ENCODE data around the gene LPP. TPM values are rescaled to one million over a fixed set of nuclear protein-coding genes. Genes with fewer than 3 reads are reported as not detected.
A peak's percentile ranks its signal among the peaks of the same experiment; 100 is the strongest.

The LPP gene
- total and polyA plus RNA-seq, 5 donors from 2014 or later, result 14.5 to 102 (median 21.7) TPM

DNA sequence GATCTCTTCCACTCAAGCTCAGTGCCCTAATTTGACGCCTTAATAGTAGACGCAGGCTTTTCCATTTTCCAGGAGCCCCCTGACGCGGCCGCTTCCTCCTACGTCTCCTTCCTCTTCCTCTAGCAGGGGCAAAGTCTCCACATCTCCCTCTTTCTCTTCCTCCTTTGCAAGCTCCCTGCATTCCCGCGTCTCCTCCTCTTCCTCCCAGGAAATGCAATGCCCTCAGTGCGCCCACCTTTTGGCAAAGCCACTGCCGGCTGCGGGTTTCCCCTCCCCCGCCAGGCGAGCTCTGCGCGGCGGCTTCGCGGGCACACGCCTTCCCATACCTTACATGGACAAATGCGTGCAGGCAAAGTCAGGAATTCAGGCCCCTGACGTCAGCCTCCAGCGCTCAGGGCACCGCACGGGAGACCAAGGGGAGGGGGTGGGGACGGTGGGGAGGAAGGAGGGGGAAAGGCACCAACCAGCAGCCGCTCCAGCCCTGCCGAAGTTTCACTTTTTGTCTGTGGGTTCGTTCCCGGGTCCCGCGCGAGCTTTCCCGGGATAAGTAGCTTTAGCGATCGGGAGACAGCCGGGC lies 432 bp upstream of the LPP start:
- H3K27ac Mint-ChIP-seq, result peak overlapping the region; percentile 71 to 89 (median 89)
- peak; percentile 5 to 10 for ATAC-seq (ENCODE audit: low read depth in 2 of 2)

DNA sequence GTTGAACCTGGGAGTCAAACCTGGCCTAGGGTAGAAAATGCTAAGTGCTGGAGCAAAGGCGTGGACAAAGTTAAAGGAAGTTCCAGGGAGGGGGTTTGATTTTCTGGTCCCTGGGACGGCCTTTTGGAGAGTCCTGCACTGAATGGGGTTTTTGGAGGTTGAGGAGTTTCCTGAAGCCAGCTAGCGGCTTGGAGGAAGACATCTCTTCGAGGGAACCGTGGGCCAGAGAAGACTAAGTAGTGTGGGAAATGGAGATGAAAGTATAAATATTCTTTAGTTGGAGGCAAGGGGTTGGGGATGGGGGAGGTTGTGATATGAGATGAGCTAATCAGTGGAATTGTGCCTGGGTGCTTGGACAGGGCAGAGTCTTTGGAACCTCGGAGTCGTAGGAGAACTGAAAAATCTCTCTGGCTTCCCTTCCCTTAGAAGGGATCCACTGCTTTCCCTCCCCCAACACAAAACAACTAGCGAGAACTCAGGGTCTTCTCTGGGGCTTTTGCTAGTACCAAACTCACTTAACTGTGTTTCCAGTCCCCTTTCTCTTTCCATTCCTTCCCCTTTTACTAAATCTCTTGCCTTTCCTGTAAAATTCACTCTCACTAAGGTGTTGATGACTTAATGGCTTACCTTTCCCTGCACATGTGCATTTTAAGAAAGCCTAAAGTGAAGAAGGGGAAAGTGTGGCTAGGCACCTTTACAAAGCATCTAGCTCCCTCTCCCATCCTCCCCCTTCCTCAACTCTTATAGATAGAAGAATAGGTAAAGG lies 1.0 kb downstream of the LPP start:
- peak overlapping the region; percentile 89 for H3K4me3 ChIP-seq (ENCODE audit: low read depth, low read length)
- DNase-seq (no peak), ATAC-seq (ENCODE audit: low read depth in 2 of 2) (no peak)
- H3K9me3 ChIP-seq (ENCODE audit: control insufficient read depth in 2 of 2, low read length in 2 of 2), result no peaks in the 10 kb centered on the region
- H3K4me1 ChIP-seq (ENCODE audit: control insufficient read depth, insufficient read depth, low read length, poor library complexity, severe bottlenecking), result peaks cover 51% of the 10 kb centered on the region
- Mint-ChIP-seq H3K27me3 (no peaks in the 10 kb centered on the region), H3K9me3 (no peaks in the 10 kb centered on the region), H3K27ac (peak overlapping the region; percentile 86 to 97 (median 92)), H3K4me3 (peak overlapping the region; percentile 90 to 98 (median 91)), H3K36me3 (peaks cover 7% of the 10 kb centered on the region), H3K4me1 (peaks cover 37 to 65% (median 51%) of the 10 kb centered on the region in 4 donors)
- H3K27me3 ChIP-seq (ENCODE audit: control insufficient read depth, insufficient read depth, low read length), result no peaks in the 10 kb centered on the region
- no peaks in the 10 kb centered on the region for H3K36me3 ChIP-seq (ENCODE audit: control insufficient read depth, insufficient read depth, low read length)
- H3K27ac ChIP-seq (ENCODE audit: insufficient read depth, low read length, poor library complexity, severe bottlenecking), result peak overlapping the region; percentile 72

More for the DNA sequence above, 432 bp upstream of the LPP start:
- Mint-ChIP-seq H3K36me3 (peaks cover 7% of the 10 kb centered on the region), H3K27me3 (no peaks in the 10 kb centered on the region), H3K4me3 (peak overlapping the region; percentile 87 to 95 (median 90)), H3K9me3 (no peaks in the 10 kb centered on the region), H3K4me1 (peaks cover 32 to 60% (median 45%) of the 10 kb centered on the region in 4 donors)
- Histone ChIP-seq H3K27me3 (ENCODE audit: control insufficient read depth, insufficient read depth, low read length) (no peaks in the 10 kb centered on the region), H3K9me3 (ENCODE audit: control insufficient read depth in 2 of 2, low read length in 2 of 2) (no peaks in the 10 kb centered on the region), H3K4me3 (ENCODE audit: low read depth, low read length) (peak overlapping the region; percentile 59), H3K27ac (ENCODE audit: insufficient read depth, low read length, poor library complexity, severe bottlenecking) (peak overlapping the region; percentile 72), H3K4me1 (ENCODE audit: control insufficient read depth, insufficient read depth, low read length, poor library complexity, severe bottlenecking) (peaks cover 46% of the 10 kb centered on the region), H3K36me3 (ENCODE audit: control insufficient read depth, insufficient read depth, low read length) (no peaks in the 10 kb centered on the region)
- peak in 2 of 3 donors; percentile 44 to 55 for DNase-seq

DNA sequence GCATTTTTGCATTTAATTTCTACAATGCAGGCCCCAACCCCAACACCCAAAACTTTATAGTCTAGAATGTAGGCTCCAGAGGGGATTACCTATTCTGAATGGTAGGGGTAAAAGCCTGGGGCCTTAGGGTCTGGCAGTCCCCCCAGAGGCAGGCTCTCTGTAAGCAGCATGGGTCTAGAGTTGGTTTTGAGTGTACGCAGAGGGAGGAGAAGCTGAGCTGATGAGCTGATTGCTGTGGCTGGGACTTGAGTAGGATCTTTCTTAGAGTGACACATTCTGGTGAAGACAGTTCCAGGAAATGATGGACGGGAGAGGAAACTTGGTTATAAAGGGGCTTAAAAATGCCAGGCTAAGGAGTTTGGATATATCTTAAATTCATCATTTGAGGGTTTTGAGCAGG lies 2.1 kb downstream of the LPP start:
- Histone ChIP-seq H3K27me3 (ENCODE audit: control insufficient read depth, insufficient read depth, low read length) (no peaks in the 10 kb centered on the region), H3K4me3 (ENCODE audit: low read depth, low read length) (peak overlapping the region; percentile 43), H3K36me3 (ENCODE audit: control insufficient read depth, insufficient read depth, low read length) (no peaks in the 10 kb centered on the region), H3K4me1 (ENCODE audit: control insufficient read depth, insufficient read depth, low read length, poor library complexity, severe bottlenecking) (peaks cover 51% of the 10 kb centered on the region), H3K27ac (ENCODE audit: insufficient read depth, low read length, poor library complexity, severe bottlenecking) (no peak overlapping the region), H3K9me3 (ENCODE audit: control insufficient read depth in 2 of 2, low read length in 2 of 2) (no peaks in the 10 kb centered on the region)
- peak overlapping the region; percentile 66 to 98 (median 90) for H3K4me3 Mint-ChIP-seq
- H3K27me3 Mint-ChIP-seq, result no peaks in the 10 kb centered on the region
- no peaks in the 10 kb centered on the region for H3K9me3 Mint-ChIP-seq
- H3K27ac Mint-ChIP-seq, result peak overlapping the region; percentile 31 to 84 (median 70)
- DNase-seq, result peak in 1 of 3 donors; percentile 77
- ATAC-seq (ENCODE audit: low read depth in 2 of 2), result no peak
- peaks cover 13% of the 10 kb centered on the region for H3K36me3 Mint-ChIP-seq
- H3K4me1 Mint-ChIP-seq, result peaks cover 37 to 73% (median 59%) of the 10 kb centered on the region in 4 donors

GRCh38 chr3:188157407-188157806 lies 3.5 kb downstream of the LPP start:
- Histone ChIP-seq H3K4me3 (ENCODE audit: low read depth, low read length) (no peak overlapping the region), H3K36me3 (ENCODE audit: control insufficient read depth, insufficient read depth, low read length) (no peaks in the 10 kb centered on the region), H3K27me3 (ENCODE audit: control insufficient read depth, insufficient read depth, low read length) (no peaks in the 10 kb centered on the region), H3K27ac (ENCODE audit: insufficient read depth, low read length, poor library complexity, severe bottlenecking) (no peak overlapping the region), H3K4me1 (ENCODE audit: control insufficient read depth, insufficient read depth, low read length, poor library complexity, severe bottlenecking) (peaks cover 51% of the 10 kb centered on the region), H3K9me3 (ENCODE audit: control insufficient read depth in 2 of 2, low read length in 2 of 2) (no peaks in the 10 kb centered on the region)
- no peak for DNase-seq
- Mint-ChIP-seq H3K27me3 (no peaks in the 10 kb centered on the region), H3K4me1 (peaks cover 40 to 78% (median 62%) of the 10 kb centered on the region in 4 donors), H3K27ac (peak overlapping the region in 2 of 3 donors; percentile 48 to 62), H3K9me3 (no peaks in the 10 kb centered on the region), H3K36me3 (peaks cover 18% of the 10 kb centered on the region), H3K4me3 (peak overlapping the region in 3 of 4 donors; percentile 7 to 98 (median 25))
- no peak for ATAC-seq (ENCODE audit: low read depth in 2 of 2)

DNA sequence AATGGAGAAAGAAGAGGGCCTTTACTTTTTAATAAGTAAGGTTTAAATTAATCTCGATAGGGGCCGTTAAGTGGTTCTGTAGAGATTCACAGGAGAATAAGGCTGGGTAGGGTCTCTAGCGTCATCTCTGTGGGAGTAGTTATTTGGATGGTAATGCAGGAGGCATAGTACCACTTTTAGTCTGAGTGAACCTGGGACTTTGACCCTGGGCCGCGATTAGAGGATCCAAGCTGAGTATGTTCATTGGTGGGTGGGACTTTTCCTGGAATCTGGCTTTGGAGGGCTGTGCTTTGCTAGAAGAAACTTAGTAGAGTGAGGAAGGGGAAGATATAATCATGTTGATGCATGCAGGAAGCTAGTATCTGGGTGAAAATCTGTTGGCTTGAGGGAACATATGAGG lies 4.0 kb downstream of the LPP start:
- Mint-ChIP-seq H3K9me3 (no peaks in the 10 kb centered on the region), H3K4me3 (peak overlapping the region in 1 of 4 donors; percentile 98), H3K36me3 (peaks cover 18% of the 10 kb centered on the region), H3K27me3 (no peaks in the 10 kb centered on the region), H3K4me1 (peaks cover 36 to 77% (median 62%) of the 10 kb centered on the region in 4 donors), H3K27ac (peak overlapping the region; percentile 48 to 53 (median 52))
- Histone ChIP-seq H3K9me3 (ENCODE audit: control insufficient read depth in 2 of 2, low read length in 2 of 2) (no peaks in the 10 kb centered on the region), H3K27ac (ENCODE audit: insufficient read depth, low read length, poor library complexity, severe bottlenecking) (no peak overlapping the region), H3K27me3 (ENCODE audit: control insufficient read depth, insufficient read depth, low read length) (no peaks in the 10 kb centered on the region), H3K36me3 (ENCODE audit: control insufficient read depth, insufficient read depth, low read length) (no peaks in the 10 kb centered on the region), H3K4me1 (ENCODE audit: control insufficient read depth, insufficient read depth, low read length, poor library complexity, severe bottlenecking) (peaks cover 48% of the 10 kb centered on the region), H3K4me3 (ENCODE audit: low read depth, low read length) (no peak overlapping the region)
- DNase-seq (no peak), ATAC-seq (ENCODE audit: low read depth in 2 of 2) (no peak)

GRCh38 chr3:188158731-188159310 lies 4.9 kb downstream of the LPP start:
- H3K4me3 ChIP-seq (ENCODE audit: low read depth, low read length), result peak overlapping the region; percentile 16
- H3K36me3 ChIP-seq (ENCODE audit: control insufficient read depth, insufficient read depth, low read length), result no peaks in the 10 kb centered on the region
- ATAC-seq (ENCODE audit: low read depth in 2 of 2) (no peak), DNase-seq (peak in 1 of 3 donors; percentile 49)
- Mint-ChIP-seq H3K27ac (peak overlapping the region in 1 of 3 donors; percentile 48), H3K9me3 (no peaks in the 10 kb centered on the region), H3K36me3 (peaks cover 18% of the 10 kb centered on the region), H3K4me1 (peaks cover 36 to 78% (median 62%) of the 10 kb centered on the region in 4 donors), H3K27me3 (no peaks in the 10 kb centered on the region), H3K4me3 (peak overlapping the region in 3 of 4 donors; percentile 36 to 98 (median 42))
- no peaks in the 10 kb centered on the region for H3K9me3 ChIP-seq (ENCODE audit: control insufficient read depth in 2 of 2, low read length in 2 of 2)
- peak overlapping the region; percentile 3 for H3K27ac ChIP-seq (ENCODE audit: insufficient read depth, low read length, poor library complexity, severe bottlenecking)
- H3K4me1 ChIP-seq (ENCODE audit: control insufficient read depth, insufficient read depth, low read length, poor library complexity, severe bottlenecking), result peaks cover 48% of the 10 kb centered on the region
- no peaks in the 10 kb centered on the region for H3K27me3 ChIP-seq (ENCODE audit: control insufficient read depth, insufficient read depth, low read length)

DNA sequence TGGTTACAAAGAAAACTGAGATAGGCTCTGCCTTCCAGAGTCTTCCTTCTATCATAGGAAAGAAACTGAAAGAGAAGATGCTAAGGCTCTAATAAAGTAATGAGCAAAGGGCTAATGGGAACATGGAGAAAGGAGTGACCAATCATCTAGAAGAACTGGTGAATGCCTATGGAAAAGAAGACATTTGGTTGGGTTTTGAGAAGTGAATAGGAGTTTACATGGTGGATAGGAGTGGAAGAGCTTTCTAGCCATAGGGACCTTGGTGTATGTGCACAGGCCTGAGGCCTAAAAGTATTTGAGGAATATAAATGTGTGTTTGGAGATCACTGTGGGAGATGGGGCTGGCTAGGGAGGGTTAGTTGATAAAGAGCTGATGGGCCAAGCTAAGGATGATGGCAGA lies 6.8 kb downstream of the LPP start:
- Mint-ChIP-seq H3K4me1 (peaks cover 43 to 83% (median 69%) of the 10 kb centered on the region in 4 donors), H3K27ac (peak overlapping the region; percentile 20 to 96 (median 81))

More for the DNA sequence above, 6.8 kb downstream of the LPP start:
- ATAC-seq (ENCODE audit: low read depth in 2 of 2), result no peak
- Mint-ChIP-seq H3K9me3 (no peaks in the 10 kb centered on the region), H3K27me3 (no peaks in the 10 kb centered on the region), H3K36me3 (peaks cover 18% of the 10 kb centered on the region), H3K4me3 (peak overlapping the region in 1 of 4 donors; percentile 1)
- peaks cover 54% of the 10 kb centered on the region for H3K4me1 ChIP-seq (ENCODE audit: control insufficient read depth, insufficient read depth, low read length, poor library complexity, severe bottlenecking)
- H3K36me3 ChIP-seq (ENCODE audit: control insufficient read depth, insufficient read depth, low read length), result no peaks in the 10 kb centered on the region
- H3K27me3 ChIP-seq (ENCODE audit: control insufficient read depth, insufficient read depth, low read length), result no peaks in the 10 kb centered on the region
- no peak overlapping the region for H3K27ac ChIP-seq (ENCODE audit: insufficient read depth, low read length, poor library complexity, severe bottlenecking)
- DNase-seq, result no peak
- no peak overlapping the region for H3K4me3 ChIP-seq (ENCODE audit: low read depth, low read length)
- H3K9me3 ChIP-seq (ENCODE audit: control insufficient read depth in 2 of 2, low read length in 2 of 2), result no peaks in the 10 kb centered on the region

Measured in CD4-positive, CD25-positive, alpha-beta regulatory T cell (primary cell).